Activated T-cell treated with anti-CD3 and anti-CD28 coated beads for 4 hours (primary cell): Measurements from ENCODE around the gene CRTAC1.

Experiments
- DNase-seq: peaks from one replicate; pipeline ENCODE4 v3.0.0-alpha.2; 2020

Gene CRTAC1

GRCh38 chr10:98030093-98030821 is at the start of gene CRTAC1:
Gene CRTAC1 (minus strand): TSS chr10:98030621. CDS start chr10:98030472, 149 bp downstream.
- DNase-seq: no peak

- no peak for DNase-seq
Measured at GRCh38 chr10:98078774-98079173, 48.4 kb upstream of the CRTAC1 start.

- DNase-seq: no peak
Measured at GRCh38 chr10:98077223-98077622, 46.8 kb upstream of the CRTAC1 start.

- no peak for DNase-seq
Measured at GRCh38 chr10:98076086-98076485, 45.7 kb upstream of the CRTAC1 start.

GRCh38 chr10:98074315-98074911 is 44.0 kb upstream of the CRTAC1 start:
- DNase-seq: no peak

GRCh38 chr10:98067165-98067564 is 36.7 kb upstream of the CRTAC1 start:
- DNase-seq: no peak

GRCh38 chr10:98063740-98064027 is 33.3 kb upstream of the CRTAC1 start:
- DNase-seq: no peak

GRCh38 chr10:98062424-98062823 is 32.0 kb upstream of the CRTAC1 start:
- no peak for DNase-seq

- DNase-seq: no peak
Measured at GRCh38 chr10:98060079-98060478, 29.7 kb upstream of the CRTAC1 start.

- DNase-seq: no peak
Measured at GRCh38 chr10:98058295-98058694, 27.9 kb upstream of the CRTAC1 start.

GRCh38 chr10:98055841-98056516 is 25.6 kb upstream of the CRTAC1 start:
- DNase-seq: no peak

GRCh38 chr10:98047009-98047741 is 16.8 kb upstream of the CRTAC1 start:
- no peak for DNase-seq

- DNase-seq: peak; percentile 48
Measured at GRCh38 chr10:98045785-98046389, 15.5 kb upstream of the CRTAC1 start.

GRCh38 chr10:98041352-98042043 is 11.1 kb upstream of the CRTAC1 start:
- peak; percentile 26 for DNase-seq

- DNase-seq: no peak
Measured at GRCh38 chr10:98039690-98040381, 9.4 kb upstream of the CRTAC1 start.

- DNase-seq: no peak
Measured at GRCh38 chr10:98038288-98038687, 7.9 kb upstream of the CRTAC1 start.

GRCh38 chr10:98035599-98035998 is 5.2 kb upstream of the CRTAC1 start:
- no peak for DNase-seq

GRCh38 chr10:98033515-98033914 is 3.1 kb upstream of the CRTAC1 start:
- DNase-seq: no peak

- no peak for DNase-seq
Measured at GRCh38 chr10:98031440-98031839, 1.0 kb upstream of the CRTAC1 start.

GRCh38 chr10:98030991-98031431 is 590 bp upstream of the CRTAC1 start:
- no peak for DNase-seq

- no peak for DNase-seq
Measured at GRCh38 chr10:98029149-98030092, 1.0 kb downstream of the CRTAC1 start.
